ENCODE results near the gene ITPR2.

ITPR2 gene

DNA sequence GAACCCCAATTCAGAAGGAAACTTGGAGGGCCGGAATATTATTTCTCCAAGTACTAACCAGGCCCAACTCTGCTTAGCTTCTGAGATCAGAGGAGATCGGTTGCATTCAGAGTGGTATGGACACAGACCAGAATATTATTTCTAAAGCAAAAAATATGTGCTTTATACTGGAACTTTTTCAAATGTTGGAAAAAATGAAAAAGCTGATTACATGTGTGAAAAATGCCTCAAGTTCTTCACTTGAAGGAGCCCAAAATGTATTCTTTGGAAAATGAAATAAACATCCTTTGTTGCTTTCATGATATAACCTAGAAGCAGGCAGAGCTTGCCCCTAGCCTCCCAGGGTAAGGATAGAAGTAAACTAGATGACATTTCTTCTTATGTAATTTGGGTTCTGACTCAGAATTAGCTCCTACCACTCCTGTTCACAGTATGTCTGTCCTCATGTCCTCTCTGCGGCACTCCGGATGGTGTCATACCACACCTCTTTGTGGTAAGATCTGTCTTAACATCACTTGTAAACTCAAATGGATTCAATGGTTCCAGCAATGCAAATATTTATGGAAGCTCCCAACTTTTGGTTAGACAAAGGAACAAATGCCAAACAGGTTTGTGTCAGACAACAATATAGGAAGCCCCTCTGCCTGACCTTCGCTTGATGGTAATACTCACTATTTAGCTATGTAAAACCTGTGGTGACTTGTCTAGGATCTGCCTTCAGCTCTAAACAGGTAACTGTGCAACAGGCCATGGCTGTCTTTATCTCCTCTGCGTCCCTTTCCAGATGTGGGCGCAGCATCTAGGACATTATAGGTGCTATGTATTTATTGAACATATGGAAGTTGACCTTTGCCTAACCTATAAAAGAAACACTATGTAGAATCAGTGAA is 459.1 kb downstream of the ITPR2 start:
- DNase-seq (ENCODE audit: extremely low read depth, low read depth), result peak; percentile 3
- TF ChIP-seq CTCF (IDR thresholded peaks at IDR 0.05; ENCODE audit: low read depth, low read length), result no peak

- no peak for DNase-seq (ENCODE audit: extremely low read depth, low read depth)
- TF ChIP-seq CTCF (IDR thresholded peaks at IDR 0.05; ENCODE audit: low read depth, low read length), result no peak
Observed at GRCh38 chr12:26372866-26373265, 460.1 kb downstream of the ITPR2 start.

- no peak for TF ChIP-seq CTCF (IDR thresholded peaks at IDR 0.05; ENCODE audit: low read depth, low read length)
- no peak for DNase-seq (ENCODE audit: extremely low read depth, low read depth)
Observed at GRCh38 chr12:26370098-26370497, 462.9 kb downstream of the ITPR2 start.

- peak; percentile 49 for DNase-seq (ENCODE audit: extremely low read depth, low read depth)
- TF ChIP-seq CTCF (IDR thresholded peaks at IDR 0.05; ENCODE audit: low read depth, low read length), result no peak
Observed at GRCh38 chr12:26369588-26369987, 463.4 kb downstream of the ITPR2 start.

GRCh38 chr12:26367991-26368730 is 464.8 kb downstream of the ITPR2 start:
- no peak for TF ChIP-seq CTCF (IDR thresholded peaks at IDR 0.05; ENCODE audit: low read depth, low read length)
- no peak for DNase-seq (ENCODE audit: extremely low read depth, low read depth)

GRCh38 chr12:26361964-26362363 is 471.0 kb downstream of the ITPR2 start:
- TF ChIP-seq CTCF (IDR thresholded peaks at IDR 0.05; ENCODE audit: low read depth, low read length), result no peak
- no peak for DNase-seq (ENCODE audit: extremely low read depth, low read depth)

DNA sequence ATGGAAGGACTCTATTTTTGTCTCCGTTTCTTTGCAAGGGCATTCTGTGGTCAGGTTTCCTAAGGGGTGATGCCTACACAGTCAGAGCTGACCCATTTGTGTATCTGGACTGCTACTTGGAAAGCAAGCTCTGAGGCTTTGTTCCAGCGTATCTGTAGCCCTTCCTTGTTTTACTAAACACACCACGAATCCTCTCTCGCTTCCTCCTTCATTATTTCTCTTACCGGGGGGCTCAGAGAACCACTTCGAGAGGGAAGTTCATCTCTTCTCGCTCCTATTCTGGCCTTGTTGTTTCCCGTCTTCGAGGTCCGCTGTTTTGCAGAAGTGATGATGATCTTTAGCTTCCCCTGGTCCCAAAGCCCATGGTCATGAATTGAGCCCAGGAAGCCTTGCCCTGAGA is 472.9 kb downstream of the ITPR2 start:
- TF ChIP-seq CTCF (IDR thresholded peaks at IDR 0.05; ENCODE audit: low read depth, low read length), result no peak
- DNase-seq (ENCODE audit: extremely low read depth, low read depth), result no peak
